Hepatocyte (in vitro differentiated cells): ENCODE measurements around the gene DLK2.
"Not testable (repeated sequence)": the region's sequence is repeated elsewhere in the genome, so short reads cannot be mapped to it uniquely, and the experiment has no call there.

Experiments
- CTCF ChIP-seq: fragments of 200-600 bp; sonication (generic); IDR thresholded peaks from 2 replicates; pipeline ENCODE4 v1.5.1; 2016; ENCODE audit warnings: antibody characterized with exemption, mild to moderate bottlenecking; ENCODE audit not compliant: poor library complexity
- EZH2phosphoT487 ChIP-seq: fragments of 200-600 bp; sonication (generic); IDR thresholded peaks from one replicate; pipeline ENCODE4 v1.6.1; 2018; ENCODE audit warnings: antibody characterized with exemption, mild to moderate bottlenecking, low read depth, moderate library complexity; ENCODE audit not compliant: unreplicated experiment, severe bottlenecking

GRCh38 chr6:43410776-43411175, 44.6 kb downstream of the DLK2 start:
- not testable (repeated sequence) for TF ChIP-seq CTCF, EZH2phosphoT487
